DMS53 (cell line): ENCODE results near the gene ZNF438.
"Not testable (repeated sequence)": the region's sequence is repeated elsewhere in the genome, so short reads cannot be mapped to it uniquely, and the experiment has no call there.

Experiments used
- DNase-seq: peaks from one replicate; lab custom pipeline; 2025; lab: John Stamatoyannopoulos, UW

Gene ZNF438

DNA sequence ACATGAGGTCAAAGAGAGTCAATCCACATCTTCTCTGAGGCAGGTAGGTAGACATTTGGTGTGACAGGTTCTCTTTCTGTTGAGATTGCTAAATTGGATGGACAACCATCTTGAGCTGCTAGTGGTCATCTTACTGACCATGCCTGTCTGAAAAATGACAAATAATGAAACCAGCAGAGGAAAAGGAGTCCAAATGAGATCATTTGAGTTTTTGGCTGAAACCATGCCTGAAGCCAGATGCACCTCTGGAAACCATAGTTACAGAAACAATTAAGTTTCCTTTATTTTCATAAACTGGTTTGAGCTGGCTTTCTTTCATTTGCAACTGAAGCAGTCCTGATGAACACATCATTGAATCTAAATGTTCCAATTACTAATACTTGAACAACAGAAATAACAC is 100.6 kb downstream of the ZNF438 start:
- no peak for DNase-seq

DNA sequence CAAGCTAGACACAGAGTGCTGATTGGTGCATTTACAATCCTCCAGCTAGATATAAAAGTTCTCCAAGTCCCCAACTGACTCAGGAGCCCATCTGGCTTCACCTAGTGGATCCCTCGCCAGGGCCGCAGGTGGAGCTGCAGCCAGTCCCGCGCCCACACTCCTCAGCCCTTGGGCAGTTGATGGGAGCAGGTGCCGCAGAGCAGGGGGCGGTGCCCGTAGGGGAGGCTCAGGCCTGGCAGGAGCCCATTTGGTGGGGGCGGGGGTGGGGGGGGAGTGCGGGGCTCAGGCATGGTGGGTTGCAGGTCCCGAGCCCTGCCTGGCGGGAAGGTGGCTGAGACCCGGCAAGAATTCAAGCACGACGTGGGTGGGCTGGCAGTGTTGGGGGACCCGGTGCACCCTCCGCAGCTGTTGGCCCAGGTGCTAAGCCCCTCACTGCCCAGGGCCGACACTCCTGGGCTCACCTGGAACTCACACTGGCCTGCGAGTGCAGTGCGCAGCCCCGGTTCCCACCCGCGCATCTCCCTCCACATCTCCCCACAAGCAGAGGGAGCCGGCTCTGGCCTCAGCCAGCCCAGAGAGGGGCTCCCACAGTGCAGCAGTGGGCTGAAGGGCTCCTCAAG is 101.7 kb downstream of the ZNF438 start:
- DNase-seq, result no peak

DNA sequence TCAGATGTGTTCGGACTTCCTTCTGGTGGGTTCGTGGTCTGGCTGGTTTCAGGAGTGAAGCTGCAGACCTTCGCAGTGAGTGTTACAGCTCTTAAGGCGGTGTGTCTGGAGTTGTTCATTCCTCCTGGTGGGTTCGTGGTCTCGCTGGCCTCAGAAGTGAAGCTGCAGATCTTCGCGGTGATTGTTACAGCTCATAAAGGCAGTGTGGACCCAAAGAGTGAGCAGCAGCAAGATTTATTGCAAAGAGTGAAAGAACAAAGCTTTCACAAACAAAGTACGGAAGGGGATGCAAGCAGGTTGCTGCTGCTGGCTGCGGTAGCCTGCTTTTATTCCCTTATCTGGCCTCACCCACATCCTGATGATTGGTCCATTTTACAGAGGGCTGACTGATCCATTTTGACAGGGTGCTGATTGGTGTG is 102.3 kb downstream of the ZNF438 start:
- not testable (repeated sequence) for DNase-seq

DNA sequence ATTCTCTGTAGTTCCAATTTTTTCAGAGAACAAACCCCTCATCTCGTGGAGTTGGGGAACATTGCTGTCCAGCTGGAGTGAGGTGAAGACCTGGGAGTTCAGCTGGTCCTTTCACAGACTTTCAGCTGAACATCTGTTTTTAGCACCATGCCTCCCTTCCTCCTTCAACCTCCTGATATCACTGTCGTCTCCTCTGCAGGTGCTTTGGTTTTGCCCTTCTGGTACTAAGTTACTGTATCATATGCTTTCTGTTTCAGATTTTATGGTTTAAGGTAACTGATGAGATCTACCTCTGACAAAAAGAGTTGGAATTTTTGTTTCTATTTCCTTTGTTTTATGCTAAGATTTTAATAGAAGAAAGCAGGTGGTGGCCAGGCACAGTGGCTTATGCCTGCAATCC is 102.9 kb downstream of the ZNF438 start:
- no peak for DNase-seq

DNA sequence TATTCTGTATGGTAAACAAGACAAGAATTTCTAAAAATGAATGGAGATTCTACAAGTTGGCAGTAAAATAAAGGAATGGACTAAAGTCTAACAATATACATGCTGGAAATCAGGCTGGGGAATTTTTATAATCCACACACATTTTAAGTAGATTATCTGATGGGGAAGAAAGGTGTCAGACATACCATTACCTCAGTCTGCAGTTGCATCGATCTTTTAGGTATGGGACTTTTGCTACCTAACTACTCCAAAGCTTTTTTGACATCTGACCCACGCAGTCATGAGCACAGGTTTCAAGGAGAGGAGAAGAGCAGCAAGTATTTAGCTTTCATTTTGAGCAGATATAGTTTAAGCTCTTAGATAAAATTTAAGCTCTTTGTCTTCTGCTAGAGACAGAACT is 113.0 kb downstream of the ZNF438 start:
- no peak for DNase-seq

DNA sequence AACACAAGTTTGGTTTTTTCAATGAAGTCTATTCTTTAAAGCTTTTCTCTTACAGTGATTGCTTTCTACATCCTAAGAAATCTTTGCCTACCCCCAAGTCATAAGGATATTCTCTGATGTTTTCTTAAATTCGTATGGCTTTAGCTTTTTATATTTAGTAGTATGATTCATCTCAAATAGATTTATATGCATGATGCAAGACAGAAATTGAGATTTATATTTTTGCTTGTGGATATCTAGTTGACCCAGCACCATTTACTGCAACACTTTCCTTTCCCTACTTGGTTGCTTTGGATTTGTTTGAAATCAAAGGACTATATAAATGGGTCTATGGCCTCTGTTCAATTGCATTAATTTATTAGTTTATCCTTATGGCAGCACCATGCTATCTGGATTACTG is 113.9 kb downstream of the ZNF438 start:
- no peak for DNase-seq

DNA sequence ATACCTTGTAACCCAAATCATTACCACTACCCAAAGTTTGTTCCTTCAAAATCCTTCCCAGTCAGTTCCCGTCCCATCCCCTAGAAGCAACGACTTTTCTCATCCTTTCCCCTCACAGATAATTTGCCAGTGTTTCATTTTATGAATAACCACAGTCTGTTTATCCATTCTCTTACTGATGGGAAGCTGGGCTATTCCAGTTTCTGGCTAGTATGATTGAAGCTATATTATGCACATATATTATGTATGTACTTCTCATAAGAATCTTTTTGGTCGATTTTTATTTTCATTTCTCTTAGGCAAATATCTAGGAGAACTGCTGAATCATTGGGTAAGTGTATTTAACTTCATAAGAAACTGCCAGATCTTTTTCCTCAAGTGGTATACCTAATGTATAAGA is 114.6 kb downstream of the ZNF438 start:
- DNase-seq, result no peak

DNA sequence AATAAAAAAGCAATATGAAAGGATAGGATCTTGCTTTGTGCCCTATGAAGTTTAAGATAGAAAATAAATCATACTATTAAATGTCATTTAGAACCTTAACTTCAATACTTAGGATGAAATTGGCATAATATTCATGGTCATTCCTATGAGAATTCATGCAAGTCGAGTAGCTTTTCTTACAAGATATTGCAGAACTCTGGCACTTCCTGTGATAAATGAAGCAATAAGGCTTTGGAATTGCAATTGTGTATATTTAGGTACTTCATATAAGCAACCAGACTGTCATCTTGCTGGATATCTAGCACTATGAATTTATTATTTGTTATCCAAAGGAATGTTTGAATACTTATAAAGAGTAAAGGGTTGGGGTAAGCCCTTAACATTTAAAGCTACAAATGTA is 116.5 kb downstream of the ZNF438 start:
- DNase-seq, result no peak

DNA sequence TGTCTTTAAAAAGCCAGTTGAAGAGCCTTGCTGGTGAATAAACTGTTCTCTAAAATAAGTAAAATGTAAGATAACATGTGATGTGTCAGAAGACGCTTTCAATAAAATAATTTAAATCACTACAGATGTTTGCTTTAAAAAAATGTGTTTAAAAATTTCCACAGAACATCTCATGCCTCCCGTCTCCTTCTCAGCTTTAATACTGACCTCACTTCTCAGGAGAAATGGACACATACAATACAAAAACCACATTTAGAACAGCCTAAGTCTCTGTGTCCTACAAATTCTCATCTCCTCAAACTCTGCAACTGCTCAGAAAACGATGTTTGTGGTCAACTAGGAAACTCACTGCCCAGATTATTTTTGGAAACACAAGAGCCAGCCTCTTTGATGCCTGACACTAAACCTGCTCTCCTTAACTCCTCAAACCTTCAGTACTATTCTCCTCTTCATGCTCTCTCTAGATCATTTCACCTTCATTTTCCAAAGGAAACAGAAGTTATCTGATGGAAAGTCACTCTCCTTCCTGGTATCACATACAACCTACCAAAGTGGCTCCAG is 120.3 kb downstream of the ZNF438 start:
- DNase-seq, result no peak

DNA sequence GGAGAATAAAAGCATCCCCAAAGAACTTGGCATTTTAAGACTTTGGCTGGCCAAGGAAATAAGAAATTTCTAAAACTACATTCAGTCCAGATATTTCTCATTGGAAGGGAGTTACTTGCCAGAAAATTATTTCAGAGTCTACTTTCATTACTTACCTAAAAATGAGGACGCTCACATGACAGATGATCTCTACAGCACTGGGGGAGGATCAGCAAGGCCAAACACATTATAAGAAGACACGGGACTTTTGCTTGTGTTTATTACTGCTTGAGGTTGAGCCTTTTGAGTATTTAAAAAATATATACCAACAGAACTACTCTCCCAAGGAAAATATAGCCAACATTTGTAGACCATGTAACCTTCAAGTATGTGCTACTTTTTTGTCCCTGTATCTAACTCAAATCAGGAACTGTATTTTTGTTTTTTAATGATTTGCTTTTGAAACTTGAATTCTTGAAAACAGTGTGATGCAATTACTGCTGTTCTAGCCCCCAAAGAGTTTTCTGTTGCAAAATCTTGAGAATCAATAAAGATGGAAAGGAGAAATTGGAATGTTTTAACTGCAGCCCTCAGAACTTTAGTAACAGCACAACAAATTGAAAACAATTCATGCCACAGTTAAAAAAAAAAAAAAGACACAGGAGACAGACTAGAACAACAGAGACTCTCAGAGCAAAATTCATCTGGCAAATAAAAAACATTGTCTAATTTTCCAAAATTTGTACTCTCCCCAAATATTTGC is 128.1 kb downstream of the ZNF438 start:
- no peak for DNase-seq

DNA sequence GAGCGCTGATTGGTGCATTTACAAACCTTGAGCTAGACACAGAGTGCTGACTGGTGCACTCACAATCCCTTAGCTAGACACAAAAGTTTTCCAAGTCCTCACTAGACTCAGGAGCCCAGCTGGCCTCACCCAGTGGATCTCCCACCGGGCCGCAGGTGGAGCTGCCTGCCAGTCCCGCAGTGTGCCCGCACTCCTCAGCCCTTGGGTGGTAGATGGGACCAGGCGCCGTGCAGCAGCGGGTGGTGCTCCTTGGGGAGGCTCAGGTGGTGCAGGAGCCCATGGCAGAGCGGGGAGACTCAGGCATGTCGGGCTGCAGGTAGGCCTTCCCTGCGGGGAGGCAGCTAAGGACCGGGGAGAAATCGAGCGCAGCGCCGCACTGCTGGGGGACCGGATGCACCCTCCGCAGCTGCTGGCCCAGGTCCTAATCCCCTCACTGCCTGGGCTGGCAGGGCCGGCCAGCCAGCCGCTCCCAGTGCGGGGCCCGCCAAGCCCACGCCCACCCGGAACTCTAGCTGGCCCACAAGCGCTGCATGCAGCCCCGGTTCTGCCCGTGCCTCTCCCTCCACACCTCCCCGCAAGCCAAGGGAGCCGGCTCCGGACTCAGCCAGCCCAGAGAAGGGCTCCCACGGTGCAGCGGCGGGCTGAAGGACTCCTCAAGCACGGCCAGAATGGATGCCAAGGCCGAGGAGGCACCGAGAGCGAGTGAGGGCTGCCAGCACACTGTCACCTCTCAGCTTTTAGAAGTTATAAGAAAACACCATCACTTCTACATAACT is 128.9 kb downstream of the ZNF438 start:
- DNase-seq, result no peak

DNA sequence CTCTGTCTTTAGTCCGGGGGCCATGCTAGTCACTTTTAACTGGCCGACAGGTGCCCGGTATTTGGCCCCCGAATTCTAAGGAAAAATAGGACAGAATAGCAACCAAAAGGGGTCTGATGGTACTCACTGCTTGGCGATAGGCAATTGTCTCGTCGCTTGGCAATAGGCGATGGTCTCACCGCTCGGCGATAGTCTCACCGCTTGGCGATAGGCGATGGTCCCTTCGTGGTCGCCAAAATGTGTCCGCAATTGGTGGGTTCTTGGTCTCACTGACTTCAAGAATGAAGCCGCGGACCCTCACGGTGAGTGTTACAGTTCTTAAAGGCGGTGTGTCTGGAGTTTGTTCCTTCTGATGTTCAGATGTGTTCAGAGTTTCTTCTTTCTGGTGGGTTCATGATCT is 130.2 kb downstream of the ZNF438 start:
- not testable (repeated sequence) for DNase-seq

DNA sequence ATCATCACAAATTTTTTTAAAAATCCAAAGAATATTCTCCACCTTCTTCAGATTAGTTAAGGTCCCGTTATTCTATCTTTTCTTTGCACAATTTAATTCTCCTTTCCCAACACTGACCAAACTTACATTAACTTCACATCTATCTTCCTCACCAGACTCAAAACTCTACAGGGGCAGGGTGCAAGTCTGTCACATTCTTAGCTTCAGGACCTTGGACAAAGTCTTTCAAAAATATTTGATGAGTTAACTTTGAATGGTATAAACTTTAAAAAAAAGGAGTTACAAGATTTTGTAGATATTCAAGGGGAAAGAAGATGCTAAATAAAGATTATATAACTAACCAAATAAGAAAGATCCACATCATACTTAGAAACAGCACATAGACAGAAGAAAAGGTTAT is 132.7 kb downstream of the ZNF438 start:
- no peak for DNase-seq

DNA sequence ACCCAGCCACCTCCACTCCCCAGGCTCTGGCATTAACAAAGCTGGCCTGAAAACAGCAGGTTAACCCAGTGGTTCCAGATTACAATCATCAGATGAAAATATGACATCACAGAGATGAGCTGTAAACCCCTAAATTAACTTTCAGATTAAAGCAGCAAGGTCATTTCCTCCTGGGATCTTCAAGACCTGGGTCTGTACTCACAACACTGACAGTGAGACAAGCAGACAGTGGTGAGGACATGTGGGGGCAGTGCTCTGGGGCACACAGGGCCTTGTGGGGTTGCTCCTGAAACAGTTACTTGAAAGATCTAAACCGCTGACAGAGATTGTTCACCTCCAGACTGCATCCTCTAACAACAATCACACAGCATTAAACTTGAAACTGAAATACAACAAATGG is 134.1 kb downstream of the ZNF438 start:
- DNase-seq, result no peak

DNA sequence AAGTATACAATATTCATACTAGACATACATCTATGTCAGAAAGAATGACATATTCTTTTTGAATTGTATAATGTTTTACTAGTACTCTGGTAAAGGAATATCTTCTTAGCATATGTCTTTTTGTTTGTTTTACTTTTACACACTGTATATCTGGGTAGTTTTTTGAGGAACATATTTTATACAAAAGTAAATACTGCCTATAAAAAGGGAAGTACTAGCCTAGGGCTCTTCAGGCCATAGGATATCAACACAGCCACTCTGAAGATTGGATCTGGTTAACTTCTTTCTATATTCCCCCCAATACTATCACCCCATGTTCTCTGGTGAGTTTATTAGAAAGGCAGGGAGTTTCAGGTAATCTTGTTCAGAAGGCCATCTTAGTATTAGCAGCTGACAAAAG is 134.6 kb downstream of the ZNF438 start:
- DNase-seq, result no peak

DNA sequence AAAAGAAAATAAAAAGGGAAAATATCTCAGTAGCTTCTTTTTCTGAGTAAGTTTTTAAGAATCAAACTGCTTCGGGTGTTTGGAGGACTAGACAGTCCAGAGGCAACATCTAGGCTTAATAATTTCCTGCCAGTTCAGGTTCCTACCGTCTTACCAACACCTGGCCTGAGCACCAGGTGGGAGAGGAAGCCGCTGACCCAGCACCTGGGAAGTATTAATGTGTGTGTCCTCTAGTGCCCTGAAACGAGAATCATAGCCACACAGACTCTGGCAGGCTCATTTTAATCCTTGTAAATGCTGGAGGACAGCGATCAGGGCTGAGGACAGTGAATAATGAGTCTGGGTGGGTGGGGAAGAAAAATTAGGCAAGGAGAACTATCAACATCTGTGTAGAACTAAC is 137.4 kb downstream of the ZNF438 start:
- no peak for DNase-seq

DNA sequence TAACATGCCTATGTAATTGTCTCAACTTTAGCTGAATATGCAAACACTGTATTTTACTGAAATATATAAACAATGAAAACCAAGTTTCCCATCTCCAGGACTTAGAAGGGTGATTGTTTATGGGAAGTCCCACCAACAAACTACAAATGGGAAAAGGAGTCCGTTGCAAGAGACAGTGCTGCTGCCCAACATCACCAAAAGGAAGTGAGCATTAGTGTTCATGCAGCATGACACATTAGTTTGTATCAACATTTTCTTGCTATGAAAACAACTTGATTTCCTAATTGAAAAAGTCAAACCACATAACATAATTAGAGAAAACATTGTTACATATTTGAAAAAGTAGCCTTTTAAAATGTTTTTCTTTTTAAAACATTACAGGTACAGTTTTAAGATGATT is 138.5 kb downstream of the ZNF438 start:
- no peak for DNase-seq

DNA sequence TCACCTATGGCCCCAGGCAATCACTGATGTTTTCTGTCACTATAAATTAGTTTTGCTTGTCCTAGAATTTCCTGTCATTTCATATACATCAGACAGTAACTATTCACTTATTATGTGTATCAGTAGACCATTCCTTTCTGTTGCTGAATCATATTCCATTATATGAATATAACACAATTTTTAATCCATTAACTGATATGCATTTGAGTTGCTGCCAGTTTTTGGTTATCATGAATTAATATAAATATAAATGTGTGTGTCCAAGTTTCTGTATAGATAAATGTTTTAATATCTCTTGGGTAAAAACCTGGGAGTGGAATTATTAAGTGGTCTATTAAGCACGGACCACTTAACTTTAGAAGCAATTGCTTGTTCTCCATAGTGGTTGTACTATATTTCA is 143.8 kb downstream of the ZNF438 start:
- DNase-seq, result no peak

DNA sequence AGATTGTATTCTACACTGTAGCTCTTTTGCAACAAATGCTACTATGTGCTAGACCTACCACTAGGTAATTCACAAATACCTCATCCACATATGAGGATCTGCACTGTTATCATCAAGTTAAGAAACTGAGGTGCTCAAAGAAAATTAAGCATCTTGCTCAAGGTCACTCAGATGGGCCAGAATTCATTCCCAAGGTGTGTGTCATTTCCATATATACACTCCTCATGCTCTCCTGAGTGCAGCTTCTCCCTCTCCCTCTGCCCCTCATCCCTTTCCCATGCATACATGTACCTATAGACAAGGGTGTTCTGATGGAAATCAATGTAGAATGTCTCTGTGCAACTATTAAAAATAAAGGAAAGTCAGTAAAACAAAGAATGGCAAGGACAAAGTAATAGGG is 146.2 kb downstream of the ZNF438 start:
- DNase-seq, result no peak

DNA sequence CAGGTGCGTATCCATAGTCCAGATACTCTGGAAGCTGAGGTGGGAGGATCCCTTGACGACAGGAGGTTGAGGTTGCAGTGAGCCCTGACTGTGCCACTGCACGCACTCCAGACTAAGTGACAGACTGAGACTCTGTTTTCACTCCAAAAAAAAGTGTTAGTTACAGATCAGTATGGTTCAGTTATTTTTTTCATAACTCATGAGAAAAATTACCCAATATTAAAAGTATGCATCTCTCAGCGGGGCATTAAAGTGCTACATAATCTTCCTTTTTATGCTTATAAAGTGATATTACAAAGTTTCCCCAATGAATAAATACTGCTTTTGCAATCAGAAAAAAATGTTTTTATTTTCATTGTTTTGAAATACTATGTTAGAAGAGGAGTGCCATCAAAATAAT is 147.9 kb downstream of the ZNF438 start:
- no peak for DNase-seq

DNA sequence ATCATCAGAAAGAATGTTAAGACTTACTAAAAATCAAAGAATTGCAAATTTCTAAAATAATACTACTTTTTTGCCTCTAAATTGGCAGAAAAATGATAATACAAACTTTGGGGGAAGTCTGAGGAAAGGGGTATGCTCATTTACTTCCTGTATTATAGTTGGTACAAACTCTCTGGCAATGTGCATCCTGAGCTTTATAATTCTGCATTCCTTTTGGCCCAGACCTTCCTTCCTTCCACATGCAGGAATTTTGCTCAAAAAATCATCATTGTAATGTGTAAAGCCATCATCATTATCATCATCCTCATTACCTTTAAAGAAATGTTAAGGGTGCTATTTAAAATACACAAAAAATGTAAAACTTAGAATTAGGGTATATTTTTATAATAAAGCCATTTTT is 148.5 kb downstream of the ZNF438 start:
- DNase-seq, result no peak

DNA sequence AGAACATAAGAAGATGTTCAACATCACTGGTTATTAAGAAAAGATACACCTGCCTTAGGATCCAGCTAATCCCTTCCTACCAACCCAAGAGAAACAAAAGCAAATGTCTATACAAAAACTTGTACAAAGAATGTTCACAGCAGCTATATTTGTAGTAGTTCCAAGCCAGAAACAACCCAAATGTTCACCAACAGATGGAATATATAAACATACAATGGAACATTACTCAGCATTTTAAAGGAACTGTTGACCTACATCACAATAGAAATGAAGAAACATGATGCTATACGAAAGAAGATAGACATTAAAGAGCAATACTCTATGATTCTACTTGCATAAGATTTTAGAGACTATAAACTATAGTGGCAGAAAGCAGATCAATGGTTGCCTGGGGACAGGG is 149.4 kb downstream of the ZNF438 start:
- DNase-seq, result no peak

DNA sequence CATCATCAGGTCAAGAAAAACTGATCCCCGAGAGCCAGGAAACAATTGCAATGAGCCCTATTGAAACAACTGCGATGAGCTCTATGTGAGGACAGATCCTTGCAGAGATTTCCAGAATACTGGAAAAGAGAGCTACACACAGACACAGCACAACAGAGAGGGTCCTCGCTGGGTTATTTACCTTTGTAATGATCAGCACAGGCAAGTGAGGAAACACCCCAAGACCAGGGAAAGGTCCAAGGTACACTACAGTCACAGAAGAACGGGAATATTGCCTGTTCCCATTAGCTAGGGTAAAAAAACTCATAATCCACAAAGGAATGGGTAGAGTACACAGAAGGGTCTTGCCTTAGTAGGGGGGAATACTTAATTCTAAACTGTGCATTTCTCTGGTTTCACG is 152.7 kb downstream of the ZNF438 start:
- no peak for DNase-seq
